Dendritic cell treated with granulocyte-macrophage colony-stimulating factor and Interleukin-4, amounts not matched to agents 40 ng/mL and 50 ng/mL, for 4 days (primary cell): Measurements from ENCODE around the gene ADAM22.

ENCODE experiments used
- H3K27ac Mint-ChIP-seq: one replicate; pipeline ENCODE4 v1.8.0; 2022; ENCODE audit warnings: mild to moderate bottlenecking, mixed read lengths
- H3K27me3 Mint-ChIP-seq: one replicate; pipeline ENCODE4 v1.8.0; 2022; ENCODE audit warnings: mild to moderate bottlenecking, mixed read lengths
- H3K36me3 Mint-ChIP-seq: one replicate; pipeline ENCODE4 v1.8.0; 2022; ENCODE audit warnings: low read depth, mixed read lengths
- H3K4me1 Mint-ChIP-seq: one replicate; pipeline ENCODE4 v1.8.0; 2022; ENCODE audit warnings: low read depth, mixed read lengths
- H3K4me3 Mint-ChIP-seq: one replicate; pipeline ENCODE4 v1.8.0; 2022; ENCODE audit warnings: mild to moderate bottlenecking, moderate library complexity, mixed read lengths
- H3K9me3 Mint-ChIP-seq: one replicate; pipeline ENCODE4 v1.8.0; 2022; ENCODE audit warnings: mixed read lengths
- intact Hi-C: fragments of 100-400 bp; cut with micrococcal nuclease; formaldehyde crosslinking; loops from one replicate; pipeline ENCODE4 v1.15.0; 2022

Gene ADAM22

DNA sequence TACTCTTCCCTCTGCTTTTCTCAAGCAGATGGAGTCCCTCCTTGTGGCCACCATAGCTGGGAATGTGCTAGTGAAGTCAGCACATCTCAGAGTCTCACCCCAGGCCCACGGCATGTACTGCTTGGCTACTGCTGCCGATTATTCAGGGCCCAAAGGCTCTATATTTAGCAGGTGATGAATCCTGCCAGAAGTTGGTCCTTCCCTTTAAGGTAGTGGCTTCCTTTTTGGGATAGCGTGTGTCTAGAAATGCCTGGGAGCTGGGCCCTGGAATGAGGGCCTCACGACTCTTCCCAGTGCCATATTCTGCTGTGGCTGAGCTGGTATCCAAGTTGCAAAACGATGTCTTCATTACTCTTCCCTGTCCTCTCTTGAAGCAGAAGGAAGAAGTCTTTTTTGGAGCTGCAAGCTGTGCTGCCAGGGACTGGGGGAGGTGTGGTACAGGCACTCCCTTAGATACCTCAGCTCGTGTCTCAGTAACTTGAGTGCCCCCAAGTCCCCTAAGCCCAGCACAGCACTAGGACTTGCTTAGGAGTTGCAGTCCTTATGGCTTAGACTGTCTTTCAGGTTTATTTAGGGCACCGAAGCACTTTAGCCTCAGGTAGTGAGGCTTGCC is 100.1 kb downstream of the ADAM22 start:
- intact Hi-C loops = no loop called here
- Mint-ChIP-seq H3K4me1 (no peaks in the 10 kb centered on the region), H3K36me3 (no peaks in the 10 kb centered on the region), H3K4me3 (no peak overlapping the region), H3K27ac (no peak overlapping the region), H3K9me3 (peaks cover 40% of the 10 kb centered on the region), H3K27me3 (no peaks in the 10 kb centered on the region)

DNA sequence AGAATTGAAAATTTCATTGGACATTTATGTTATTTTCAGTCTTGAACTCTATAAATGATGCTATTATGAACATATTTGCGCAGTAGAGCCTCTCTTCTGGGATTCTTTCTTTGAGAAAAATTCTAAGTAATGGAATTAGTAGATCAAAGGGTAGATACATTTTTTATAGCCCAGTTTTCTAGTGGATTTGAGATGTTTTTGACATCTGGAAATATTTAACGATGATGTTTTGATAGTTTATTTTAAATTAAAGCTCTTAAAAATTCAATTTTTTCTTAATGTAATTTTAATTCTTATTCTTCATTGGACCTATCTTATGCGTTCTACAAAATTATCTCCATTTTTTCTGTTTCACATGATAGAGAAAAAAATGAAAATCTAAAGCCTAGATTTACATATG is 103.0 kb downstream of the ADAM22 start:
- intact Hi-C loops = no loop called here
- no peak overlapping the region for H3K27ac Mint-ChIP-seq
- H3K4me1 Mint-ChIP-seq = no peaks in the 10 kb centered on the region
- H3K4me3 Mint-ChIP-seq = no peak overlapping the region
- H3K36me3 Mint-ChIP-seq = no peaks in the 10 kb centered on the region
- H3K9me3 Mint-ChIP-seq = peaks cover 13% of the 10 kb centered on the region
- H3K27me3 Mint-ChIP-seq = no peaks in the 10 kb centered on the region

DNA sequence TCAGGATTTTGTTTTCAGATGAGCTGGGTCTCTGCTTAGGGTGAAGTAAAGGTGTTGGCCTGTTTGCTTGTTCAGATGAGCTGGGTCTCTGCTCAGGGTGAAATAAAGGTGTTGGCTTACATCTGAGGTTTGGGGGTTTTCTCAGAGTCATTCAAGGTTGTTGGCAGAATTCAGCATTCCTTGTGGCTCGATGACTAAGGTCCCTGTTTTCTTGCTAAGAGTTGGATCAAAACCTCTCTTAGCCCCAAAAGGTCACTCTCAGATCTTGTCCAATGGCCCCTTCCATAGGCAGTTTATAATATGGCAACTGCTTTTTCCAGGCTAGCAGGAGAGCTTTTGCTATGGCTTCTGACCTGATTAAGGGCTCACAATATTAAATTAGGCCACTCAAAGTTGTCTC is 106.6 kb downstream of the ADAM22 start:
- Mint-ChIP-seq H3K27me3 (no peaks in the 10 kb centered on the region), H3K9me3 (no peaks in the 10 kb centered on the region), H3K4me3 (no peak overlapping the region), H3K27ac (no peak overlapping the region), H3K4me1 (peaks cover 3% of the 10 kb centered on the region), H3K36me3 (no peaks in the 10 kb centered on the region)
- intact Hi-C loops = no loop called here

DNA sequence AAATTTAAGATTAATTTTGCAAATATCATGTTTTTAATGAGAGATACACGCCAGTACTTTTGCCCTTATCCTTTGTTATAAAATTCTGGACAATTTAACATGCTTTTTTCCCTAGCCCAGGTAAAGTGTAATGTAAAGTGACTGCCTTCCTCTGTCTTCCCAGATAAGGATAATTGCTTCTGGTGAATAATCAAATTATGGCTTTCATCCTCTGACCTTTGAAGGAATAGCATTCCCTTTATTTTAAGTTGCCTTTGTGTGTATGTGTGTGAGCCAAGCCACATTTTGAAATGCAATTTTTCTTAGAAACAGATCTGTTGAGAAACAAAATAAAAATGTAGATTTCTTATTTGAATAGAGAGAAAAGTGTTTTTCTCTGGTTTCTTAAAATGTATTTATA is 107.5 kb downstream of the ADAM22 start:
- H3K4me1 Mint-ChIP-seq = peaks cover 5% of the 10 kb centered on the region

DNA sequence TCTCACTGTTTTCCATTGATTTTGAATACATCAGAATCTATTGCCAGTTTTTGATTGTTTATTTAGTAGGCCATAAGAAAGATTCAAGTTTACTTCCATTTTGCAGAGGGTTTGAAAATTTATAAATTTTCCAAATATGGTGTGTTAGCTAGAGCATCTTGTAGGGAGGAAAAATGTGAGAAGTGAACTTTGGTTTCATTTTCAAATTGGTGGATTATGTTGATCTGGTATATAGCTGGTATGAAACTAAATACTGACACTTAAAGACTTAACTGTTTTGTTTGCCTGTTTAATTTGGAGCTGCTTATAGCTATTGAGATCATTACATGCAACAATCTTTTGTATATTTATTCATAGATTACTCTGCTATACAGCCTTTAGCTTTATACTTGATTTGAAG is 108.1 kb downstream of the ADAM22 start:
- H3K36me3 Mint-ChIP-seq = no peaks in the 10 kb centered on the region
- H3K9me3 Mint-ChIP-seq = no peaks in the 10 kb centered on the region
- H3K27me3 Mint-ChIP-seq = no peaks in the 10 kb centered on the region
- H3K27ac Mint-ChIP-seq = no peak overlapping the region
- H3K4me3 Mint-ChIP-seq = no peak overlapping the region
- intact Hi-C loops = no loop called here
- peaks cover 5% of the 10 kb centered on the region for H3K4me1 Mint-ChIP-seq

More for the DNA sequence above, 107.5 kb downstream of the ADAM22 start:
- intact Hi-C loops = no loop called here
- no peaks in the 10 kb centered on the region for H3K36me3 Mint-ChIP-seq
- H3K4me3 Mint-ChIP-seq = no peak overlapping the region
- H3K27ac Mint-ChIP-seq = no peak overlapping the region
- H3K27me3 Mint-ChIP-seq = no peaks in the 10 kb centered on the region
- no peaks in the 10 kb centered on the region for H3K9me3 Mint-ChIP-seq

DNA sequence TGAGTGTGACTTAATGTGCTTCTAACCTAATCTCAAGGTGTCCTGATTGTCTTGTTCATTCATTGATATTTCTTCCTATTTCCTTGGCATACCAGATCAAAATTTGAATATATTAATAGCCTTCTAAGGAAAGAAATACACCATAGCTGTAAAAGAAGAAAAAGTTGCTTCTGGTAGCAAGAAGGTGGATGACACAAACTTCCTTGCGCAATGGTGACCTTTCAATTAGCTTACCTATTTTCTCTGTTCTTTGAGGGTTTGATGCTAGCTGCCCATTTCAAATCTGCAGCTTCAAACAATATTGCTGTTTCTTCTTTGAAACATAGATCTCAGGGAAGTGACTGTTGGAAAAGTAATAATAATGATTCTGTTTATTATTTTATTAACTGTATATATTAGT is 108.8 kb downstream of the ADAM22 start:
- Mint-ChIP-seq H3K36me3 (no peaks in the 10 kb centered on the region), H3K27me3 (no peaks in the 10 kb centered on the region), H3K4me3 (no peak overlapping the region), H3K9me3 (no peaks in the 10 kb centered on the region), H3K4me1 (peaks cover 5% of the 10 kb centered on the region), H3K27ac (no peak overlapping the region)
- intact Hi-C loops = no loop called here

DNA sequence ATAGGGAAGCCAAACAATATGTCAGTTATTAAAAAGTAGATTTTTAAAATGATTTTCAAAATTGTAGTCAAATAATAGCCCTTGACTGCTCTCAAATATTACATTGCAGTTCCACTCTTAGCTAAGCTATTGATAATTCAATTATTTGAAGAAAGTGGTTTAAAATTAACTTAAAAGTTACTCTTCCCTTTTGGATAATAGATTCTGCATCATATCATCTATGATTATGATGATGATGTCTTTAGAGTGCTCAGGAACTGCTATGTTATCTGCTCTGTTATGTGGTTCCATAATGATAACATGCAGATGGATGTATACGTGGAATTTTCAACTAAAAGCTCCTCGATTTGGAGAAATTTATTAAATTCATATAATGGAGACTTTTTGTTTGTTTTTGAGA is 110.0 kb downstream of the ADAM22 start:
- Mint-ChIP-seq H3K4me3 (no peak overlapping the region), H3K9me3 (no peaks in the 10 kb centered on the region), H3K27ac (no peak overlapping the region), H3K36me3 (no peaks in the 10 kb centered on the region), H3K27me3 (no peaks in the 10 kb centered on the region), H3K4me1 (peaks cover 5% of the 10 kb centered on the region)
- intact Hi-C loops = no loop called here

DNA sequence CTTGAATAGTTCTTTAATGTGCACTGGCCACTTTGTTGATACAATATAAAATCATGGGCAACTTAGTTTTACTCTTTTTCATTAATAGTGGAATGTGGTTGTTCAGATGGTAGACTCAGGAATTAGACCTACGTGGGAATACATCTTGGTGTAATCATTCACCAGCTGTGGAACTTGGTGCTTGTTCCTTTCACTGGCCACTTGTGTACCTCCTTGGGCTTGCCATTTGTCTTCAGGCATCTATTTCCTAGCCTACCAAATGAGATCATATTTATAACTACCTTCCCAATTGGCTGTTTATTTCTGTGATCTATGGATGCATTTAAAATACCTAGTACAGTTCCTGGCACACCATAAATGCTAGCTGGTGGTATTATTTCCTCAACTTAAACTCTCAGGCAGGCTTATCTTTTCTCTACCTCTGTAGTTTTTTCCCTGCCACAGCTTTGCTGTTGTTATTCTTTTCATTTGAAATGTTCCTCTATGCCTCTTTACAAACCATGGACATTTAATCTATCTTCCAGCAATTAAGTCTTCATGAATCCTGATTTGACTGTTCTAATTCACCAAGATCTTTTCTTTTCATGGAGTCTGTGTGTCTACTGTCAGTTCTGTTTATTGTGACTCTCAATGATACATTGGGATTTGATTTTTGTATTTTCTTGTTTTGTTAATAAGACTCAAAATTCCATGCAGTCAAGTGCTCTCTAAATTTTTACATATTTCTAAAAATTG is 113.0 kb downstream of the ADAM22 start:
- intact Hi-C loops = no loop called here
- no peak overlapping the region for H3K27ac Mint-ChIP-seq
- H3K36me3 Mint-ChIP-seq = no peaks in the 10 kb centered on the region
- H3K4me1 Mint-ChIP-seq = peaks cover 5% of the 10 kb centered on the region
- H3K27me3 Mint-ChIP-seq = no peaks in the 10 kb centered on the region
- no peak overlapping the region for H3K4me3 Mint-ChIP-seq
- no peaks in the 10 kb centered on the region for H3K9me3 Mint-ChIP-seq

DNA sequence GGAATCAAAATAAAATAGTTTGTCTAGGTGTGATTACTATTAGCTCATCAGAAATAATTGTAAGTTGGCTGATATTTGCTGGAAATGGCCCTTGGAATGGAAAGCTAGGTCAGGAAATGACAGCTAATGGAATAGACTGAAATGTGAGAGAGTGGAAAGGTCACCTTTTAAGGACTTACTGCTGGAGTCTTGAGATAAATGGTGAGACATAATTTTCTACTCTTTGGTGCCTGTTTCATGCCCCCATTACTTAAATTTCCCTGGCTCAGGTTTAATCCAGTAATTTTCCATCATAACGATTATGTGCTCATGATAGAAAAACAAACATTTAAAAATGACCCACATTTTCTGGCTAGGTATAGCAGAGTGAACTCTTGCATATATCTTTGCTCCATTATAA is 123.6 kb downstream of the ADAM22 start:
- Mint-ChIP-seq H3K4me3 (no peak overlapping the region), H3K36me3 (no peaks in the 10 kb centered on the region), H3K27me3 (no peaks in the 10 kb centered on the region), H3K27ac (no peak overlapping the region), H3K4me1 (no peaks in the 10 kb centered on the region), H3K9me3 (no peaks in the 10 kb centered on the region)
- intact Hi-C loops = no loop called here

DNA sequence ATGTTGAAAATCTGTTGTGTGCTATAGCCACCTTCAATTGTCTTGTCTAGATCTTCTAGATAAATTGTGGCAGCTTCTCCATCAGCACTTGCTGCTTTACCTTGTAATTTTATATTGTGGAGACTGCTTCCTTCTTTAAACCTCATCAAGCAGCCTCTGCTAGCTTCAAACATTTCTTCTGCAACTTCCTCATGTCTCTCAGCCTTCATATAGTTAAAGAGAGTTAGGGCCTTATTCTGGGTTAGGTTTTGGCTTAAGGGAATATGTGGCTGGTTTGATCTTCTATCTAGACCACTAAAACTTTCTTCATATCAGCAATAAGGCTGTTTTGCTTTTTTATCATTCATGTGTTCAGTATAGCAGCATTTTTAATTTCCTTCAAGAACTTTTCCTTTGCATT is 128.2 kb downstream of the ADAM22 start:
- Mint-ChIP-seq H3K36me3 (no peaks in the 10 kb centered on the region), H3K9me3 (no peaks in the 10 kb centered on the region), H3K4me3 (no peak overlapping the region), H3K27me3 (no peaks in the 10 kb centered on the region), H3K4me1 (no peaks in the 10 kb centered on the region), H3K27ac (no peak overlapping the region)
- intact Hi-C loops = no loop called here

DNA sequence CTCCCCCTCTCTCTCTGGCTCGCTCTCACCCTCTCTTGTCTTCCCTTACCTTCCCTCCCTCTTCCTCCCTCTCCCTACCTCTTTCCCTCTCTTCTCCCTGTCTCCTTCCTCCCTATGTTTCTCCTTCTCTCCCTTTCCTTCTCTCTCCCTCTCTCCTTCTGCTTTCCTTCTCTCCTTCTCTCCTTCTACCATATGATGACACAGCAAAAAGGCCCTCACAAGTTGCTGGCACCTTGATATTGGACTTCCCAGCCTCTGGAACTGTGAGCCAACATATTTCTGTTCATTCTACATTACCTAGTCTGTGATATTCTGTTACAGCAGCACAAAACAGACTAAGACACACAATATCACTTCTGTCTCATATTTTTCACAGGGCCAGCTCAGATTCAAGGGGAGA is 135.0 kb downstream of the ADAM22 start:
- Mint-ChIP-seq H3K27ac (no peak overlapping the region), H3K9me3 (no peaks in the 10 kb centered on the region), H3K36me3 (no peaks in the 10 kb centered on the region), H3K27me3 (no peaks in the 10 kb centered on the region), H3K4me1 (no peaks in the 10 kb centered on the region), H3K4me3 (no peak overlapping the region)
- intact Hi-C loops = no loop called here

DNA sequence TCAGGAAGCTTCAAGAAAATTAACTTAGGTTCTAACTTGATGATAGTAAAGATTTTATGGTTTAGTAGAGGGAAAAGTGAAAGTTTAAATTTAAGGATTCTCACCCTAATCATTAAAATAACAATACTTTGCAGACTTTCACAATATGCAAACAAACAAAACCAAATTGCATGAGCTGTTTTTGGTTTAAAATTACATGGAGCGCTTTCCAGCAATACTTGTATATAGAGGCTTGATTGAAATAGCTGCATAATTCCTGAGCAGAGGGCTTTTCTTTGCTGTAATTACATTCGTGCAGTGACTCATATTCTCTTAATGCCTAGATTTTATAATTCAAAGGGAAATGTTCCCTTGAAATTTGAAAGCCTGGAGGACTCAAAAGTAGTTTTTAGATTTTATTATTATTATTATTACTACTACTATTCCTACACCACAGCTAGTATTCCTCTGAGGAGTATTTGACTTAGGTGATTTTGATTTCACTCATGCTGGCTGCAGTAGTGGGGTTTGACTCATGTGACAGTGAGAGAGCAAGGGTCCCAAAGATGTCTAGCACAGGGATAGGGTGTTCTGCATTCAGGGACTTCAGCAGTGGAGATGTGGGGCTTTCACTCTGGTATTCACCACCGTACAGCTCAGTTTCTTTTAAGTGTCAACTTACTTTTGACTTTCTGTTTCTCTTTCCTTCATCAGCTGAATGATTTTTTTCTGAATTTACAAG is 138.1 kb downstream of the ADAM22 start:
- no peaks in the 10 kb centered on the region for H3K4me1 Mint-ChIP-seq
- H3K36me3 Mint-ChIP-seq = no peaks in the 10 kb centered on the region
- no peaks in the 10 kb centered on the region for H3K27me3 Mint-ChIP-seq
- no peaks in the 10 kb centered on the region for H3K9me3 Mint-ChIP-seq
- H3K4me3 Mint-ChIP-seq = no peak overlapping the region
- intact Hi-C loops = no loop called here
- H3K27ac Mint-ChIP-seq = no peak overlapping the region

DNA sequence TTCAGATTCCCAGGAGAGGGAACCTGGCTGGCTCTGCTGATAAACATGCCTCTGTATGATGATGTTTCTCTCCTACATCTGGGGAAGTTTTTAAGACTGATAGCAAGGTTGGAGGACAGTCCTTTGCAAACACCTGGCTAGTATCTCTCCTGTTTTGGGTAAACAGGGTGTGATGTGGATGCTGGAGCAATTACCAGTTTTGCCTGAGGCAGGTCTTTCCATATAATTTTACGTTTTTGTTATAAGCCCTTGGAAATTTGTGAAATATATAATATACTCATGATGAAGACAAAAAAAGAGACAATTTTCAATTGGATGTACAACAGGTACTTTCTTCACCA is 138.6 kb downstream of the ADAM22 start:
- intact Hi-C loops = no loop called here
- Mint-ChIP-seq H3K27me3 (no peaks in the 10 kb centered on the region), H3K36me3 (no peaks in the 10 kb centered on the region), H3K4me1 (no peaks in the 10 kb centered on the region), H3K4me3 (no peak overlapping the region), H3K9me3 (peaks cover 5% of the 10 kb centered on the region), H3K27ac (no peak overlapping the region)

DNA sequence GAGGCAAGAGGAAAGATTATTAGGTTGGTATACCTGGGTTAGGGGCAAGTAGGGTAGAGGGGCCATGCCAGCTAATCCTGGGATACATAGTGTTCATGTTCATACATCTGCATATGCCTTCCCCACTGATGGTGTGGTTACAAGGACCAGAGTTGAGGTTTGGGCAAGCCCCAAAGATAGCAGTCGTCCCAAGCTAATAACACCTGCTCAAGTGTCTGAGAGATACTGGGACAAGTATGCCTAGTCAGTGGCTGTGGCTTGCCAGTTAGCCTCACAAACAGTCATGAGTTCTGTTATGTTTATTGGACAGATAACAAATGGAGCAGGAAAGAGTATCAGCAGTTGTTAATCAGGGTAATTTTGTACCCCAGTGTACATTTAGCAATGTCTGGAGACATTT is 139.6 kb downstream of the ADAM22 start:
- Mint-ChIP-seq H3K36me3 (no peaks in the 10 kb centered on the region), H3K9me3 (peaks cover 14% of the 10 kb centered on the region), H3K27ac (no peak overlapping the region), H3K27me3 (no peaks in the 10 kb centered on the region), H3K4me1 (no peaks in the 10 kb centered on the region), H3K4me3 (no peak overlapping the region)
- intact Hi-C loops = no loop called here
